ENCODE measurements around the gene SNX27.
A peak's percentile ranks its signal among the peaks of the same experiment; 100 is the strongest.

SNX27 gene

GRCh38 chr1:151611832-151612500 lies at the start of gene SNX27 (continued):
- TF ChIP-seq ZBTB11 (tag by site-specific recombination; conservative IDR thresholded peaks at IDR 0.05; ENCODE audit: low read depth), result peak; percentile 64
- no peak for TF ChIP-seq ZFP3 (tag by site-specific recombination; IDR thresholded peaks at IDR 0.05; ENCODE audit: low read depth)
- TF ChIP-seq ZNF624 (tag by site-specific recombination; IDR thresholded peaks at IDR 0.05), result no peak
- no peak for TF ChIP-seq ZNF112 (tag by site-specific recombination; IDR thresholded peaks at IDR 0.05)
- 0 out of 2 replicates have a peak, but pooled peaks have one; percentile 20 for TF ChIP-seq KLF16 (tag by site-specific recombination; IDR thresholded peaks at IDR 0.05)
- TF ChIP-seq ZNF549 (tag by site-specific recombination; IDR thresholded peaks at IDR 0.05), result no peak
- no peak; the same call in 1 of the 2 replicates for TF ChIP-seq TSHZ1 (tag by site-specific recombination; IDR thresholded peaks at IDR 0.05; ENCODE audit: borderline replicate concordance)
- TF ChIP-seq ZNF19 (tag by site-specific recombination; IDR thresholded peaks at IDR 0.05; ENCODE audit: low read depth), result no peak
- 0 out of 2 replicates have a peak, but pooled peaks have one; percentile 58 for TF ChIP-seq ZSCAN30 (tag by site-specific recombination; IDR thresholded peaks at IDR 0.05)
- TF ChIP-seq KLF17 (tag by site-specific recombination; IDR thresholded peaks at IDR 0.05), result no peak
- TF ChIP-seq ZNF394 (tag by site-specific recombination; IDR thresholded peaks at IDR 0.05; ENCODE audit: borderline replicate concordance), result no peak
- no peak for TF ChIP-seq ZBTB49 (tag by site-specific recombination; IDR thresholded peaks at IDR 0.05; ENCODE audit: low read depth)
- no peak for TF ChIP-seq ZNF266 (tag by site-specific recombination; IDR thresholded peaks at IDR 0.05; ENCODE audit: low read depth)
- no peak for TF ChIP-seq ZNF585B (tag by site-specific recombination; IDR thresholded peaks at IDR 0.05)
- no peak for TF ChIP-seq BCL6B (tag by site-specific recombination; IDR thresholded peaks at IDR 0.05)
- TF ChIP-seq ZNF777 (tag by site-specific recombination; IDR thresholded peaks at IDR 0.05; ENCODE audit: borderline replicate concordance), result no peak; the same call in 1 of the 2 replicates
- no peak for TF ChIP-seq SCRT1 (tag by site-specific recombination; IDR thresholded peaks at IDR 0.05; ENCODE audit: borderline replicate concordance)
- TF ChIP-seq BCL11A (tag by site-specific recombination; IDR thresholded peaks at IDR 0.05; ENCODE audit: low read depth), result no peak
- TF ChIP-seq ZNF639 (tag by site-specific recombination; IDR thresholded peaks at IDR 0.05), result no peak
- TF ChIP-seq ZNF274 (IDR thresholded peaks at IDR 0.05; ENCODE audit: low read length), result no peak
- TF ChIP-seq ZNF274 (tag by site-specific recombination; IDR thresholded peaks at IDR 0.05; ENCODE audit: borderline replicate concordance), result no peak
- no peak for TF ChIP-seq HOXD13 (CRISPR knock-in tag; IDR thresholded peaks at IDR 0.05; ENCODE audit: borderline replicate concordance)
- no peak; the same call in 1 of the 2 replicates for TF ChIP-seq ZBTB7A (tag by site-specific recombination; IDR thresholded peaks at IDR 0.05; ENCODE audit: low read depth)
- TF ChIP-seq ZNF132 (tag by site-specific recombination; IDR thresholded peaks at IDR 0.05; ENCODE audit: borderline replicate concordance), result no peak
- TF ChIP-seq KLF1 (tag by site-specific recombination; IDR thresholded peaks at IDR 0.05), result no peak
- TF ChIP-seq ZBTB1 (tag by site-specific recombination; IDR thresholded peaks at IDR 0.05), result 0 out of 2 replicates have a peak, but pooled peaks have one; percentile 22
